Panc1 (cell line): ENCODE results near the gene SSC5D. TPM values are rescaled to one million over a fixed set of nuclear protein-coding genes. Genes with fewer than 3 reads are reported as not detected.

Experiments used
- ATAC-seq: fragments of 200-7000 bp; cut with Tn5 transposase; 2 replicates; pipeline ENCODE4 v1.9.1; 2020; ENCODE audit warnings: mild to moderate bottlenecking, moderate library complexity
- BruUV-seq: library from RNA; stranded (reverse); fragments of 400-500 nt; replicated peaks from 2 replicates; lab custom pipeline; 2021; lab: Mats Ljungman, UMichigan
- CTCF ChIA-PET: fragments of 300-600 bp; sonication (Branson Sonifier 250); formaldehyde crosslinking; loops from one replicate; lab custom pipeline; 2022; ENCODE audit warnings: antibody characterized with exemption; lab: Charles Lee
- POLR2A ChIA-PET: fragments of 300-600 bp; sonication (Branson Sonifier 250); formaldehyde crosslinking; loops from one replicate; lab custom pipeline; 2022; ENCODE audit warnings: antibody characterized with exemption; lab: Charles Lee
- DNase-seq: peaks from one replicate; pipeline ENCODE4 v3.0.0-alpha.2; 2010; ENCODE audit warnings: low read depth, low spot score
- H3K27ac ChIP-seq: 2 replicates; pipeline ENCODE4 v1.5.1; 2011; ENCODE audit warnings: mild to moderate bottlenecking, low read length, inconsistent platforms
- H3K27me3 ChIP-seq: fragments of 200-500 bp; sonication (Bioruptor generic); 2 replicates; pipeline ENCODE4 v1.6.0; 2014; ENCODE audit warnings: low read length, inconsistent platforms; ENCODE audit not compliant: control insufficient read depth, insufficient read depth
- H3K36me3 ChIP-seq: fragments of 200-500 bp; sonication (Bioruptor generic); 2 replicates; pipeline ENCODE4 v1.5.1; 2014; ENCODE audit warnings: inconsistent platforms, mild to moderate bottlenecking, low read length, moderate library complexity; ENCODE audit not compliant: control insufficient read depth, insufficient read depth
- H3K4me1 ChIP-seq: 2 replicates; pipeline ENCODE4 v1.5.1; 2011; ENCODE audit warnings: inconsistent platforms, mild to moderate bottlenecking, low read length, moderate library complexity; ENCODE audit not compliant: control insufficient read depth, insufficient read depth
- H3K4me3 ChIP-seq, 2 experiments: 2 replicates each; pipeline ENCODE4 v1.5.1; 2011 to 2012; ENCODE audit warnings: low read depth in 2 of 2, low read length in 2 of 2, mild to moderate bottlenecking in 2 of 2, inconsistent platforms in 1 of 2, moderate library complexity in 1 of 2
- H3K9me3 ChIP-seq: fragments of 200-500 bp; sonication (Bioruptor generic); 2 replicates; pipeline ENCODE4 v1.5.1; 2014; ENCODE audit warnings: low read depth, mild to moderate bottlenecking, inconsistent platforms, low read length, moderate library complexity; ENCODE audit not compliant: control insufficient read depth, insufficient read depth
- POLR2AphosphoS5 ChIP-seq: IDR thresholded peaks from 2 replicates; pipeline ENCODE4 v1.6.1; 2012; ENCODE audit warnings: mild to moderate bottlenecking, low read depth, low read length, moderate library complexity
- SIN3A ChIP-seq: IDR thresholded peaks from 2 replicates; pipeline ENCODE4 v1.6.1; 2012; ENCODE audit warnings: low read depth, mild to moderate bottlenecking, low read length, moderate library complexity, borderline replicate concordance; ENCODE audit not compliant: insufficient read depth
- TCF7L2 ChIP-seq: IDR thresholded peaks from 2 replicates; pipeline ENCODE4 v1.6.1; 2011; ENCODE audit warnings: mild to moderate bottlenecking, low read depth, low read length, inconsistent platforms
- in situ Hi-C: cut with HindIII; loops from 2 replicates; pipeline ENCODE4 v1.10.0; 2016; ENCODE audit warnings: low sequenced_read_pairs, low pct_unique_long_range_greater_than_20kb
- intact Hi-C: fragments of 100-400 bp; cut with micrococcal nuclease; formaldehyde crosslinking; loops from one replicate; pipeline ENCODE4 v1.10.0; 2022; ENCODE audit not compliant: unreplicated experiment
- total RNA-seq: library from RNA; stranded (reverse); gene quantifications from one replicate; pipeline ENCODE4 v1.2.1, GENCODE V29; 2021; ENCODE audit not compliant: unreplicated experiment
- TF ChIP-seq, protein P1 (sequence below), 2 experiments: IDR thresholded peaks; 2 replicates each; pipeline ENCODE4 v1.6.1; 2011 to 2012; ENCODE audit warnings: low read depth in 2 of 2, control low read depth in 1 of 2, low read length in 1 of 2, mild to moderate bottlenecking in 1 of 2, moderate library complexity in 1 of 2; ENCODE audit not compliant: insufficient read depth in 1 of 2
- TF ChIP-seq, protein P2 (sequence below): fragments of 450-650 bp; IDR thresholded peaks from 2 replicates; pipeline ENCODE4 v1.5.1; 2017; ENCODE audit warnings: mild to moderate bottlenecking

The SSC5D gene
- total RNA-seq, 1 experiment from 2014 or later = 13.0 TPM

DNA sequence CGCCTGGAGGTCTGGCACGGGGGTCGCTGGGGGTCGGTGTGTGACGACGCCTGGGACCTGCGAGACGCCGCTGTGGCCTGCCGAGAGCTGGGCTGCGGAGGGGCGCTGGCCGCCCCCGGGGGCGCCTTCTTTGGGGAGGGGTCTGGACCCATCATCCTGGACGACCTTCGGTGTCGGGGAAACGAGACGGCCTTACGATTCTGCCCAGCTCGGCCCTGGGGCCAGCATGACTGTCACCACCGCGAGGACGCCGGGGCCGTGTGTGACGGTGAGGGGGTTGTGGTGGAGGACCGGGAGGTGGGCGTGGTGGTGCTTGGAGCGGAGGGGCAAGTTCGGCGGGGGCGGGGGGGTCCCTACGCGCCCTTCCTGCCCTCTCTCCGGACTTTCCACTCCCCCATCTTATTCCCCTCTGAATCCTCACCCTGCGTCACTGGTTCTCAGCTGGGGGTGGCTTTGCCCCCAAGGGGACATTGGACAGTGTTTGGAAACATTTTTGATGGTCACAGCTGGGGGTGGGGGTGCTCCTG is 5.5 kb downstream of the SSC5D start:
- Histone ChIP-seq H3K9me3 (no peaks in the 10 kb centered on the region), H3K27me3 (no peaks in the 10 kb centered on the region), H3K36me3 (no peaks in the 10 kb centered on the region), H3K27ac (no peak overlapping the region), H3K4me3 (no peak overlapping the region), H3K4me1 (peaks cover 43% of the 10 kb centered on the region)
- in situ Hi-C loops (no loop called here), intact Hi-C loops (no loop called here)
- DNase-seq (no peak), ATAC-seq (no peak)
- BruUV-seq = no TSS peak
- TF ChIP-seq, protein P1, sequence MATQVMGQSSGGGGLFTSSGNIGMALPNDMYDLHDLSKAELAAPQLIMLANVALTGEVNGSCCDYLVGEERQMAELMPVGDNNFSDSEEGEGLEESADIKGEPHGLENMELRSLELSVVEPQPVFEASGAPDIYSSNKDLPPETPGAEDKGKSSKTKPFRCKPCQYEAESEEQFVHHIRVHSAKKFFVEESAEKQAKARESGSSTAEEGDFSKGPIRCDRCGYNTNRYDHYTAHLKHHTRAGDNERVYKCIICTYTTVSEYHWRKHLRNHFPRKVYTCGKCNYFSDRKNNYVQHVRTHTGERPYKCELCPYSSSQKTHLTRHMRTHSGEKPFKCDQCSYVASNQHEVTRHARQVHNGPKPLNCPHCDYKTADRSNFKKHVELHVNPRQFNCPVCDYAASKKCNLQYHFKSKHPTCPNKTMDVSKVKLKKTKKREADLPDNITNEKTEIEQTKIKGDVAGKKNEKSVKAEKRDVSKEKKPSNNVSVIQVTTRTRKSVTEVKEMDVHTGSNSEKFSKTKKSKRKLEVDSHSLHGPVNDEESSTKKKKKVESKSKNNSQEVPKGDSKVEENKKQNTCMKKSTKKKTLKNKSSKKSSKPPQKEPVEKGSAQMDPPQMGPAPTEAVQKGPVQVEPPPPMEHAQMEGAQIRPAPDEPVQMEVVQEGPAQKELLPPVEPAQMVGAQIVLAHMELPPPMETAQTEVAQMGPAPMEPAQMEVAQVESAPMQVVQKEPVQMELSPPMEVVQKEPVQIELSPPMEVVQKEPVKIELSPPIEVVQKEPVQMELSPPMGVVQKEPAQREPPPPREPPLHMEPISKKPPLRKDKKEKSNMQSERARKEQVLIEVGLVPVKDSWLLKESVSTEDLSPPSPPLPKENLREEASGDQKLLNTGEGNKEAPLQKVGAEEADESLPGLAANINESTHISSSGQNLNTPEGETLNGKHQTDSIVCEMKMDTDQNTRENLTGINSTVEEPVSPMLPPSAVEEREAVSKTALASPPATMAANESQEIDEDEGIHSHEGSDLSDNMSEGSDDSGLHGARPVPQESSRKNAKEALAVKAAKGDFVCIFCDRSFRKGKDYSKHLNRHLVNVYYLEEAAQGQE (IDR thresholded peaks at IDR 0.05; ENCODE audit: insufficient read depth in 1 of 2, low read depth in 2 of 2, low read length in 1 of 2) = no peak
- TF ChIP-seq TCF7L2 = no peak
- TF ChIP-seq, protein P2, sequence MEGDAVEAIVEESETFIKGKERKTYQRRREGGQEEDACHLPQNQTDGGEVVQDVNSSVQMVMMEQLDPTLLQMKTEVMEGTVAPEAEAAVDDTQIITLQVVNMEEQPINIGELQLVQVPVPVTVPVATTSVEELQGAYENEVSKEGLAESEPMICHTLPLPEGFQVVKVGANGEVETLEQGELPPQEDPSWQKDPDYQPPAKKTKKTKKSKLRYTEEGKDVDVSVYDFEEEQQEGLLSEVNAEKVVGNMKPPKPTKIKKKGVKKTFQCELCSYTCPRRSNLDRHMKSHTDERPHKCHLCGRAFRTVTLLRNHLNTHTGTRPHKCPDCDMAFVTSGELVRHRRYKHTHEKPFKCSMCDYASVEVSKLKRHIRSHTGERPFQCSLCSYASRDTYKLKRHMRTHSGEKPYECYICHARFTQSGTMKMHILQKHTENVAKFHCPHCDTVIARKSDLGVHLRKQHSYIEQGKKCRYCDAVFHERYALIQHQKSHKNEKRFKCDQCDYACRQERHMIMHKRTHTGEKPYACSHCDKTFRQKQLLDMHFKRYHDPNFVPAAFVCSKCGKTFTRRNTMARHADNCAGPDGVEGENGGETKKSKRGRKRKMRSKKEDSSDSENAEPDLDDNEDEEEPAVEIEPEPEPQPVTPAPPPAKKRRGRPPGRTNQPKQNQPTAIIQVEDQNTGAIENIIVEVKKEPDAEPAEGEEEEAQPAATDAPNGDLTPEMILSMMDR = no peak
- TF ChIP-seq POLR2AphosphoS5 = no peak
- no peak for TF ChIP-seq SIN3A
- ChIA-PET POLR2A (interaction anchor here (0.6 to 0.7 kb wide), 3 partner anchors 9 to 334 kb away, joined by 4 to 5 read pairs (median 4); partner anchors contain the start of gene NAT14), CTCF (interaction anchor here (0.6 to 1.4 kb wide), 4 partner anchors 10 to 204 kb away, joined by 3 to 5 read pairs (median 4); no protein-coding TSS in a partner anchor)

DNA sequence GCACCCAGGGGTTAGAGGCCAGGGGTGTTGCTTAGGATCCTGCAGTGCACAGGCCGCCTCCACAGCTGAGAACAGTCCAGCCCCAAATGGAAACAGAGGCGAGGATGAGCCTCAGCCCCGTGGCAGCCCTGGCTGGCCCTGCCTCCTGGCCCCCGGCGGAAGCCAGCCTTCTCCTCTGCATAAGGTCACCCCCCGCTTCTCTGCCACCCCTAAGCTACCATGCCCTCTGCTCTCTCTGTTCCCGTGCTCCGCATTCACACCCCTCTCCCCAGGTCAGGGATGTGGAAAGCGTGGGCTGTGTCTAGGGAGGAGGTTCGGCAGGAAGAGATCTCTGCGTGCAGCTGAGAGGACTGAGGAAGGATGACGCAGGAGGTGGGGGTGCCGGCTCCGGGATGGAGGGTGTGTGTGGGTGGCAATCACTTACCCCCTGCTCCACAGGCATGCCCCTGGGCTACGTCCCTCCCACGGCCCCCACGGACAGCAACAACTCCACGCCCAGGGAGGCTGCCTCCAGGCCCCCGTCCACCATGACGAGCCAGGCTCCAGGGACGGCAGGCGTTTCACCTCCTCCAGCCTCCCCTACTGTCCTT is 6.0 kb downstream of the SSC5D start:
- Histone ChIP-seq H3K36me3 (no peaks in the 10 kb centered on the region), H3K27me3 (no peaks in the 10 kb centered on the region), H3K9me3 (no peaks in the 10 kb centered on the region), H3K27ac (no peak overlapping the region), H3K4me1 (peaks cover 38% of the 10 kb centered on the region), H3K4me3 (no peak overlapping the region)
- DNase-seq = no peak
- intact Hi-C loops (no loop called here), in situ Hi-C loops (no loop called here)
- TF ChIP-seq, protein P1 (IDR thresholded peaks at IDR 0.05; ENCODE audit: insufficient read depth in 1 of 2, low read depth in 2 of 2, low read length in 1 of 2) = no peak
- TF ChIP-seq SIN3A (no peak), POLR2AphosphoS5 (no peak), TCF7L2 (no peak)
- TF ChIP-seq, protein P2 = no peak
- ChIA-PET CTCF (interaction anchor here (0.6 to 1.1 kb wide), 3 partner anchors 10 to 203 kb away, joined by 3 to 5 read pairs (median 4); no protein-coding TSS in a partner anchor), POLR2A (interaction anchor here (0.6 to 0.7 kb wide), 4 partner anchors 9 to 335 kb away, joined by 4 to 10 read pairs (median 4); partner anchors contain the start of gene NAT14)
- 0 out of 2 replicates have a peak, but pooled peaks have one; percentile 5 for ATAC-seq
- no TSS peak for BruUV-seq
